IPS DF 6.9 (cell line): Measurements from ENCODE around the gene ITFG1.

Experiments used
- DNase-seq: peaks from one replicate; pipeline ENCODE4 v3.0.0-alpha.2; 2013; ENCODE audit warnings: low read depth, low spot score
- H3K27ac ChIP-seq: one replicate; pipeline ENCODE4 v1.5.1; 2013; ENCODE audit warnings: low read length, control low read depth
- H3K27me3 ChIP-seq: 2 replicates; pipeline ENCODE4 v1.6.1; 2013; ENCODE audit warnings: mild to moderate bottlenecking, low read length; ENCODE audit not compliant: control insufficient read depth, insufficient read depth
- H3K36me3 ChIP-seq: 2 replicates; pipeline ENCODE4 v1.6.1; 2013; ENCODE audit warnings: low read length; ENCODE audit not compliant: control insufficient read depth, insufficient read depth
- H3K4me1 ChIP-seq: 2 replicates; pipeline ENCODE4 v1.6.1; 2013; ENCODE audit warnings: low read length; ENCODE audit not compliant: control insufficient read depth, insufficient read depth
- H3K4me3 ChIP-seq: 2 replicates; pipeline ENCODE4 v1.5.1; 2013; ENCODE audit warnings: mild to moderate bottlenecking, low read length
- H3K9me3 ChIP-seq: 2 replicates; pipeline ENCODE4 v1.6.1; 2013; ENCODE audit warnings: low read length, inconsistent platforms; ENCODE audit not compliant: control insufficient read depth, insufficient read depth
- WGBS: extraction: QIAGEN DNeasy Blood & Tissue Kit; methylation state at CpG from one replicate; pipeline ENCODE4 v1.1.7; 2013; ENCODE audit warnings: mixed read lengths, missing lambda C conversion rate; ENCODE audit not compliant: insufficient read length, insufficient coverage; 5-methylcytosine and 5-hydroxymethylcytosine counted together

The ITFG1 gene

GRCh38 chr16:47492036-47492427, 31.2 kb upstream of the ITFG1 start:
- H3K4me3 ChIP-seq: no peak overlapping the region
- no CpG with 5 or more reads among the region's 1 CpG for WGBS

GRCh38 chr16:47490471-47490870, 29.6 kb upstream of the ITFG1 start:
- Histone ChIP-seq H3K27ac (no peak overlapping the region), H3K9me3 (no peaks in the 10 kb centered on the region; the same call in 1 of the 2 replicates)

More at GRCh38 chr16:47492036-47492427, 31.2 kb upstream of the ITFG1 start:
- no peaks in the 10 kb centered on the region; the same call in 1 of the 2 replicates for H3K9me3 ChIP-seq
- no peaks in the 10 kb centered on the region for H3K36me3 ChIP-seq
- DNase-seq: no peak
- no peak overlapping the region for H3K27ac ChIP-seq
- peaks cover 4% of the 10 kb centered on the region for H3K4me1 ChIP-seq
- no peaks in the 10 kb centered on the region for H3K27me3 ChIP-seq

GRCh38 chr16:47488051-47488450, 27.2 kb upstream of the ITFG1 start:
- H3K27me3 ChIP-seq: no peaks in the 10 kb centered on the region
- no peak overlapping the region for H3K4me3 ChIP-seq
- H3K27ac ChIP-seq: no peak overlapping the region
- WGBS: no CpG with 5 or more reads among the region's 3 CpGs
- H3K9me3 ChIP-seq: no peaks in the 10 kb centered on the region; the same call in 1 of the 2 replicates
- H3K4me1 ChIP-seq: peaks cover 4% of the 10 kb centered on the region
- no peaks in the 10 kb centered on the region for H3K36me3 ChIP-seq
- DNase-seq: no peak

More at GRCh38 chr16:47490471-47490870, 29.6 kb upstream of the ITFG1 start:
- Histone ChIP-seq H3K36me3 (no peaks in the 10 kb centered on the region), H3K4me3 (no peak overlapping the region), H3K4me1 (peaks cover 4% of the 10 kb centered on the region), H3K27me3 (no peaks in the 10 kb centered on the region)
- DNase-seq: no peak

GRCh38 chr16:47486856-47487255, 26.0 kb upstream of the ITFG1 start:
- DNase-seq: no peak
- no peaks in the 10 kb centered on the region; the same call in 1 of the 2 replicates for H3K9me3 ChIP-seq
- H3K27ac ChIP-seq: no peak overlapping the region
- H3K4me3 ChIP-seq: no peak overlapping the region
- H3K36me3 ChIP-seq: no peaks in the 10 kb centered on the region
- no peaks in the 10 kb centered on the region for H3K27me3 ChIP-seq
- no peaks in the 10 kb centered on the region for H3K4me1 ChIP-seq

- Histone ChIP-seq H3K27me3 (no peaks in the 10 kb centered on the region), H3K9me3 (no peaks in the 10 kb centered on the region), H3K4me1 (no peaks in the 10 kb centered on the region), H3K27ac (no peak overlapping the region), H3K36me3 (no peaks in the 10 kb centered on the region), H3K4me3 (no peak overlapping the region)
- WGBS: no CpG with 5 or more reads among the region's 2 CpGs
- DNase-seq: no peak
These were observed 22.8 kb upstream of the ITFG1 start for GRCh38 chr16:47483616-47484015.

GRCh38 chr16:47481698-47482374, 21.0 kb upstream of the ITFG1 start:
- Histone ChIP-seq H3K36me3 (no peaks in the 10 kb centered on the region), H3K4me3 (no peak overlapping the region), H3K27me3 (no peaks in the 10 kb centered on the region), H3K9me3 (no peaks in the 10 kb centered on the region), H3K27ac (no peak overlapping the region), H3K4me1 (no peaks in the 10 kb centered on the region)
- WGBS: no CpG with 5 or more reads among the region's 6 CpGs
- DNase-seq: no peak

GRCh38 chr16:47480410-47480809, 19.5 kb upstream of the ITFG1 start:
- H3K27ac ChIP-seq: no peak overlapping the region
- no peak overlapping the region for H3K4me3 ChIP-seq
- H3K9me3 ChIP-seq: no peaks in the 10 kb centered on the region
- no peak for DNase-seq
- no peaks in the 10 kb centered on the region for H3K4me1 ChIP-seq
- WGBS: no CpG with 5 or more reads among the region's 3 CpGs
- H3K36me3 ChIP-seq: no peaks in the 10 kb centered on the region
- no peaks in the 10 kb centered on the region for H3K27me3 ChIP-seq

- Histone ChIP-seq H3K27ac (no peak overlapping the region), H3K9me3 (no peaks in the 10 kb centered on the region), H3K4me3 (no peak overlapping the region), H3K27me3 (no peaks in the 10 kb centered on the region), H3K36me3 (no peaks in the 10 kb centered on the region), H3K4me1 (no peaks in the 10 kb centered on the region)
- WGBS: no CpG with 5 or more reads among the region's 1 CpG
- DNase-seq: no peak
These were observed 16.8 kb upstream of the ITFG1 start for GRCh38 chr16:47477679-47478078.

GRCh38 chr16:47476654-47477345, 15.9 kb upstream of the ITFG1 start:
- H3K27ac ChIP-seq: no peak overlapping the region
- H3K27me3 ChIP-seq: no peaks in the 10 kb centered on the region
- no peak overlapping the region for H3K4me3 ChIP-seq
- no peak for DNase-seq
- H3K9me3 ChIP-seq: no peaks in the 10 kb centered on the region
- H3K4me1 ChIP-seq: no peaks in the 10 kb centered on the region
- H3K36me3 ChIP-seq: no peaks in the 10 kb centered on the region

GRCh38 chr16:47475786-47476185, 14.9 kb upstream of the ITFG1 start:
- H3K27me3 ChIP-seq: no peaks in the 10 kb centered on the region
- no peaks in the 10 kb centered on the region for H3K4me1 ChIP-seq
- DNase-seq: no peak
- H3K9me3 ChIP-seq: no peaks in the 10 kb centered on the region
- H3K27ac ChIP-seq: no peak overlapping the region
- no CpG with 5 or more reads among the region's 1 CpG for WGBS
- H3K36me3 ChIP-seq: no peaks in the 10 kb centered on the region
- H3K4me3 ChIP-seq: no peak overlapping the region

GRCh38 chr16:47473792-47474191, 12.9 kb upstream of the ITFG1 start:
- H3K36me3 ChIP-seq: no peaks in the 10 kb centered on the region
- H3K4me1 ChIP-seq: no peaks in the 10 kb centered on the region
- no peak overlapping the region for H3K27ac ChIP-seq
- no peak for DNase-seq
- no peaks in the 10 kb centered on the region for H3K27me3 ChIP-seq
- no peaks in the 10 kb centered on the region for H3K9me3 ChIP-seq
- no CpG with 5 or more reads among the region's 3 CpGs for WGBS
- H3K4me3 ChIP-seq: no peak overlapping the region
